Kasumi-1 (cell line): ENCODE data around the gene TIMM21.

Experiments
- DNase-seq, 2 experiments: peaks; one replicate each; lab custom pipeline; 2025; lab: John Stamatoyannopoulos, UW

Gene TIMM21

GRCh38 chr18:74147779-74148542 is at the start of gene TIMM21, which contains the start of gene FBXO15:
Gene TIMM21 (plus strand): TSS chr18:74148523. CDS start chr18:74148809, 286 bp downstream.
Gene FBXO15 (minus strand): TSS chr18:74147834. CDS start chr18:74147785, 49 bp downstream.
- DNase-seq = peak; percentile 98

GRCh38 chr18:74108460-74108859 is 39.9 kb upstream of the TIMM21 start:
- DNase-seq = no peak

- DNase-seq = no peak
Measured at GRCh38 chr18:74110149-74110548, 38.2 kb upstream of the TIMM21 start.

GRCh38 chr18:74110976-74111375 is 37.3 kb upstream of the TIMM21 start:
- no peak for DNase-seq

GRCh38 chr18:74113711-74114110 is 34.6 kb upstream of the TIMM21 start:
- no peak for DNase-seq

- DNase-seq = no peak
Measured at GRCh38 chr18:74114116-74114515, 34.2 kb upstream of the TIMM21 start.

- DNase-seq = no peak
Measured at GRCh38 chr18:74115046-74115445, 33.3 kb upstream of the TIMM21 start.

- peak; percentile 55 to 80 for DNase-seq
Measured at GRCh38 chr18:74116633-74117554, 31.4 kb upstream of the TIMM21 start.

- DNase-seq = no peak
Measured at GRCh38 chr18:74123200-74123599, 25.1 kb upstream of the TIMM21 start.

GRCh38 chr18:74124642-74125041 is 23.7 kb upstream of the TIMM21 start:
- no peak for DNase-seq

GRCh38 chr18:74126684-74127655 is 21.4 kb upstream of the TIMM21 start:
- no peak for DNase-seq

GRCh38 chr18:74128159-74128558 is 20.2 kb upstream of the TIMM21 start:
- DNase-seq = no peak

- DNase-seq = no peak
Measured at GRCh38 chr18:74131124-74131523, 17.2 kb upstream of the TIMM21 start.

- DNase-seq = no peak
Measured at GRCh38 chr18:74132201-74132600, 16.1 kb upstream of the TIMM21 start.

GRCh38 chr18:74137920-74138538 is 10.3 kb upstream of the TIMM21 start:
- no peak for DNase-seq

- no peak for DNase-seq
Measured at GRCh38 chr18:74139411-74139810, 8.9 kb upstream of the TIMM21 start.

GRCh38 chr18:74139888-74140287 is 8.4 kb upstream of the TIMM21 start:
- DNase-seq = peak; percentile 45 to 47

- DNase-seq = no peak
Measured at GRCh38 chr18:74140582-74140981, 7.7 kb upstream of the TIMM21 start.

GRCh38 chr18:74141667-74142066 is 6.7 kb upstream of the TIMM21 start:
- DNase-seq = no peak

- DNase-seq = no peak
Measured at GRCh38 chr18:74142252-74142651, 6.1 kb upstream of the TIMM21 start.

- DNase-seq = peak in 1 of 2 experiments; percentile 2
Measured at GRCh38 chr18:74146756-74147155, 1.6 kb upstream of the TIMM21 start.
